Transverse colon (tissue), 4 donors: Measurements from ENCODE around the gene LRRC23. TPM values are rescaled to one million over a fixed set of nuclear protein-coding genes. Genes with fewer than 3 reads are reported as not detected.

Experiments
- DNase-seq: peaks from one replicate; pipeline ENCODE4 v3.0.0-alpha.2; 2019
- H3K27ac ChIP-seq, 4 donors: fragments of 200-600 bp; sonication (generic); 2 replicates each; pipeline ENCODE4 v1.5.1; 2016 to 2018; ENCODE audit warnings: inconsistent platforms in 4 of 4
- H3K27me3 ChIP-seq: fragments of 200-600 bp; sonication (generic); 2 replicates; pipeline ENCODE4 v1.5.1; 2017; ENCODE audit warnings: inconsistent platforms
- H3K36me3 ChIP-seq, 4 donors: fragments of 200-600 bp; sonication (generic); 2 replicates each; pipeline ENCODE4 v1.5.1; 2017 to 2019; ENCODE audit warnings: inconsistent platforms in 4 of 4
- H3K4me1 ChIP-seq, 4 donors: fragments of 200-600 bp; sonication (generic); 2 replicates each; pipeline ENCODE4 v1.5.1; 2017 to 2020; ENCODE audit warnings: inconsistent platforms in 4 of 4
- H3K4me3 ChIP-seq, 4 donors: fragments of 200-600 bp; sonication (generic); 1 replicate in 1 of 4; 2 replicates in 3 of 4; pipeline versions ENCODE4 v1.5.1 to v1.6.1; 2017 to 2019; ENCODE audit warnings: inconsistent platforms in 4 of 4
- H3K9me3 ChIP-seq, 2 donors: fragments of 200-600 bp; sonication (generic); 2 replicates each; pipeline ENCODE4 v1.5.1; 2017 to 2019; ENCODE audit warnings: inconsistent platforms in 2 of 2
- EP300 ChIP-seq: sonication (generic); formaldehyde crosslinking; IDR thresholded peaks from one replicate; pipeline ENCODE4 v1.6.1; 2017; ENCODE audit warnings: antibody characterized with exemption, low read depth
- POLR2A ChIP-seq: fragments of 450-650 bp; IDR thresholded peaks from one replicate; pipeline ENCODE4 v1.6.1; 2016; ENCODE audit warnings: antibody characterized with exemption, mild to moderate bottlenecking, moderate library complexity
- POLR2AphosphoS5 ChIP-seq, 3 donors: sonication (generic); formaldehyde crosslinking; IDR thresholded peaks; one replicate each; pipeline ENCODE4 v1.6.1; 2016; ENCODE audit warnings: antibody characterized with exemption in 3 of 3
- WGBS, 2 donors: methylation state at CpG; one replicate each; pipeline ENCODE4 v1.1.5; 2018; ENCODE audit warnings: low coverage in 1 of 2; 5-methylcytosine and 5-hydroxymethylcytosine counted together
- in situ Hi-C, 4 donors: fragments of 200-750 bp; cut with MboI; loops; one replicate each; pipeline versions ENCODE4 v1.15.0 to v1.15.1; 2017; ENCODE audit warnings: low sequenced_read_pairs in 3 of 4, low pct_ligation_motif_present in 1 of 4, low pct_unique_long_range_greater_than_20kb in 1 of 4
- intact Hi-C: fragments of 100-400 bp; cut with DNase I; formaldehyde crosslinking; loops from one replicate; pipeline ENCODE4 v1.15.1; 2023; ENCODE audit warnings: low total_unique reads
- total RNA-seq, 4 donors: library from RNA; depleted of rRNA; stranded (reverse); fragments of >200 nt; gene quantifications; one replicate each; pipeline ENCODE4 v1.1.0, GENCODE V29; 2016
- TF ChIP-seq, protein P1 (sequence below), 5 experiments: fragments of 200-600 bp in 3 of 5; fragments of 450-650 bp in 2 of 5; sonication (generic) in 3 of 5; IDR thresholded peaks; 1 replicate in 2 of 5; 2 replicates in 3 of 5; pipeline ENCODE4 v1.5.1; 2016 to 2017; ENCODE audit warnings: antibody characterized with exemption in 5 of 5, inconsistent platforms in 3 of 5, mild to moderate bottlenecking in 2 of 5, moderate library complexity in 1 of 5

The LRRC23 gene
- total RNA-seq, 4 donors from 2014 or later: 0.60 to 11.3 (median 5.9) TPM; not detected in 1

DNA sequence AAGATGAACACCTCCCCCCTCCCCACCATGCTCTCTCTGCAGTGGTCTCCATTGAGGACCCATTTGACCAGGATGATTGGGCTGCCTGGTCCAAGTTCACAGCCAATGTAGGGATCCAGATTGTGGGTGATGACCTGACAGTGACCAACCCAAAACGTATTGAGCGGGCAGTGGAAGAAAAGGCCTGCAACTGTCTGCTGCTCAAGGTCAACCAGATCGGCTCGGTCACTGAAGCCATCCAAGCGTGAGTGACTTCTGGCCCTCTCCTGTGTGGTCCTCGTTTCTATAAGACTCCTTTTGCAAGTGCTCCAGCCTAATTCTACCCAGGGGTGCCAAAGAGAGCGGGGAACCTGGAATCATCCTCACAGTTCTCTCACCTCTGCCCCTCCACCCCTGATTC lies 16.9 kb downstream of the LRRC23 start:
- TF ChIP-seq EP300 (no peak), POLR2A (no peak), POLR2AphosphoS5 (IDR thresholded peaks at IDR 0.05) (no peak)
- TF ChIP-seq, protein P1, sequence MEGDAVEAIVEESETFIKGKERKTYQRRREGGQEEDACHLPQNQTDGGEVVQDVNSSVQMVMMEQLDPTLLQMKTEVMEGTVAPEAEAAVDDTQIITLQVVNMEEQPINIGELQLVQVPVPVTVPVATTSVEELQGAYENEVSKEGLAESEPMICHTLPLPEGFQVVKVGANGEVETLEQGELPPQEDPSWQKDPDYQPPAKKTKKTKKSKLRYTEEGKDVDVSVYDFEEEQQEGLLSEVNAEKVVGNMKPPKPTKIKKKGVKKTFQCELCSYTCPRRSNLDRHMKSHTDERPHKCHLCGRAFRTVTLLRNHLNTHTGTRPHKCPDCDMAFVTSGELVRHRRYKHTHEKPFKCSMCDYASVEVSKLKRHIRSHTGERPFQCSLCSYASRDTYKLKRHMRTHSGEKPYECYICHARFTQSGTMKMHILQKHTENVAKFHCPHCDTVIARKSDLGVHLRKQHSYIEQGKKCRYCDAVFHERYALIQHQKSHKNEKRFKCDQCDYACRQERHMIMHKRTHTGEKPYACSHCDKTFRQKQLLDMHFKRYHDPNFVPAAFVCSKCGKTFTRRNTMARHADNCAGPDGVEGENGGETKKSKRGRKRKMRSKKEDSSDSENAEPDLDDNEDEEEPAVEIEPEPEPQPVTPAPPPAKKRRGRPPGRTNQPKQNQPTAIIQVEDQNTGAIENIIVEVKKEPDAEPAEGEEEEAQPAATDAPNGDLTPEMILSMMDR (IDR thresholded peaks at IDR 0.05): no peak
- Histone ChIP-seq H3K36me3 (no peaks in the 10 kb centered on the region), H3K4me1 (peaks cover 11 to 29% (median 25%) of the 10 kb centered on the region in 4 donors), H3K4me3 (no peak overlapping the region), H3K27ac (peak overlapping the region in 1 of 4 donors; percentile 19), H3K27me3 (no peaks in the 10 kb centered on the region), H3K9me3 (no peaks in the 10 kb centered on the region)
- intact Hi-C loops: no loop called here
- DNase-seq: no peak
- in situ Hi-C loops: loop anchor here in 1 of 4 donors (25.0 kb wide), 1 partner anchor 191 kb away; the partner anchor contains the start of gene C1RL
- 90% methylated on average over 7 of the region's 7 CpGs; no CpG with 5 or more reads in 1 of the 2 donors for WGBS, 2 donors

DNA sequence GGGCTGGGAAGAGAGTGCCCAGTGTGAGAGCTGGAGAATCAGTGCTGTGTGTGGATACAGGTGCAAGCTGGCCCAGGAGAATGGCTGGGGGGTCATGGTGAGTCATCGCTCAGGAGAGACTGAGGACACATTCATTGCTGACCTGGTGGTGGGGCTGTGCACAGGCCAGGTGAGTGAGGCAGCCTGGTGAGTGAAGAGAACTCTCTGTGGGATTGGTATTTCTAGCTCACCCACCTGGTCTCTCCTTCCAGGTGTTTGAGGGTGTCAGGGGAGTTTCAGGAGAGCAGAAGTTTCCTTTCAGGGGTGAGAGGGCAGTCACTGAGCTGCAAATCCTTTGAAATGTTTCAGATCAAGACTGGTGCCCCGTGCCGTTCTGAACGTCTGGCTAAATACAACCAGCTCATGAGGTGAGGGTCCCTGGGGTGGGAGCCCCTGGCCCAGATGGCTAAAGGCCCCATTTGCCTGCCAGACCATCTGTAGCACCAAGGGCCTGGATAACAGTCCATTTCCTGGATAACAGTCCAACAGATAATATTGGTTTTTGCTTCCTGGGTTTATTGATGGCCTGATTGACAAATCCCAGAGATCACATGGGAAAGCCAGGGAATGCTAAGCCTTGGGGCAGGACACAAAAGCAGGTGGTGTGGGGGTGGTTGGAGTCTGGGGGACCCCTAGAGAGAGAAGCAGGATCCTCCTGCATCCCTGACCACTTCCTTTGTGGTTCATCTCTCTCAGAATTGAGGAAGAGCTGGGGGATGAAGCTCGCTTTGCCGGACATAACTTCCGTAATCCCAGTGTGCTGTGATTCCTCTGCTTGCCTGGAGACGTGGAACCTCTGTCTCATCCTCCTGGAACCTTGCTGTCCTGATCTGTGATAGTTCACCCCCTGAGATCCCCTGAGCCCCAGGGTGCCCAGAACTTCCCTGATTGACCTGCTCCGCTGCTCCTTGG lies 17.6 kb downstream of the LRRC23 start:
- peaks cover 11 to 36% (median 32%) of the 10 kb centered on the region in 4 donors for H3K4me1 ChIP-seq
- no peak overlapping the region for H3K4me3 ChIP-seq
- TF ChIP-seq EP300 (no peak), POLR2AphosphoS5 (IDR thresholded peaks at IDR 0.05) (no peak)
- DNase-seq: peak; percentile 41
- in situ Hi-C loops (loop anchor here in 1 of 4 donors (25.0 kb wide), 1 partner anchor 190 kb away; the partner anchor contains the start of gene C1RL), intact Hi-C loops (no loop called here)
- 73 to 83% methylated on average over 1 to 9 of the region's 9 CpGs for WGBS, 2 donors
- H3K9me3 ChIP-seq: no peaks in the 10 kb centered on the region
- peak overlapping the region in 2 of 4 donors; percentile 14 to 19 for H3K27ac ChIP-seq
- H3K36me3 ChIP-seq: no peaks in the 10 kb centered on the region
- no peaks in the 10 kb centered on the region for H3K27me3 ChIP-seq

DNA sequence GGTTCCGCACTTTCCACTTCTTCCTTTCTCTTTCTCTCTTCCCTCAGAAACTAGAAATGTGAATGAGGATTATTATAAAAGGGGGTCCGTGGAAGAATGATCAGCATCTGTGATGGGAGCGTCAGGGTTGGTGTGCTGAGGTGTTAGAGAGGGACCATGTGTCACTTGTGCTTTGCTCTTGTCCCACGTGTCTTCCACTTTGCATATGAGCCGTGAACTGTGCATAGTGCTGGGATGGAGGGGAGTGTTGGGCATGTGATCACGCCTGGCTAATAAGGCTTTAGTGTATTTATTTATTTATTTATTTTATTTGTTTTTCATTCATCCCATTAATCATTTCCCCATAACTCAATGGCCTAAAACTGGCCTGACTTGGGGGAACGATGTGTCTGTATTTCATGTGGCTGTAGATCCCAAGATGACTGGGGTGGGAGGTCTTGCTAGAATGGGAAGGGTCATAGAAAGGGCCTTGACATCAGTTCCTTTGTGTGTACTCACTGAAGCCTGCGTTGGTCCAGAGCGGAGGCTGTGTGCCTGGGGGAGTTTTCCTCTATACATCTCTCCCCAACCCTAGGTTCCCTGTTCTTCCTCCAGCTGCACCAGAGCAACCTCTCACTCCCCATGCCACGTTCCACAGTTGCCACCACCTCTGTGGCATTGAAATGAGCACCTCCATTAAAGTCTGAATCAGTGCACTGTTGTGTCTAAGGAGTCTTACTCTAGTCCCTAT lies 18.5 kb downstream of the LRRC23 start:
- intact Hi-C loops: no loop called here
- DNase-seq: no peak
- H3K27ac ChIP-seq: peak overlapping the region in 2 of 4 donors; percentile 97 to 99

DNA sequence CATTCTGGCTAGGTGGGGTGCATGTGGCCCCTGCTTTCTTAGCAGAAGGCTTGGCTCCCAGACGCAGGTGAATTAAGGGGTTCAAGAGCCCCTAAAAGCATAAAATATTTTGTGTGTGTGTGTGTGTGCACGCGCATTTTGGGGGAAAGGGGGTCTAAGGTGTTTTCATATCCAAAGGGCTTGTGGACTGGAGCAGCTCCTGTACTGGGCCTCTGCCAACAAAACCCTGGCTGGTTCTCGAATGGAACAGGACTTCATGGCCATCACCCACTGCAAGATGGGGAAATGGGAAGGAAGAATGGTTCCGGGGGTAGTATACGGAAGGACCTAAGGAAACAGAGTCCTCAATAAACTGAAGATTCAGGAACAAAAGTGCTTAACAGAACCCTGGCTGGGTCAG lies 19.2 kb downstream of the LRRC23 start:
- Histone ChIP-seq H3K27me3 (no peaks in the 10 kb centered on the region), H3K4me3 (no peak overlapping the region), H3K36me3 (no peaks in the 10 kb centered on the region), H3K4me1 (peaks cover 11 to 38% (median 33%) of the 10 kb centered on the region in 4 donors), H3K27ac (peak overlapping the region; percentile 96 to 99 (median 98)), H3K9me3 (no peaks in the 10 kb centered on the region)
- no peak for DNase-seq
- in situ Hi-C loops (loop anchor here in 1 of 4 donors (25.0 kb wide), 1 partner anchor 188 kb away; the partner anchor contains the start of gene C1RL), intact Hi-C loops (loop anchor here (2.0 kb wide), 1 partner anchor 41 kb away; no protein-coding TSS in a partner anchor)
- WGBS, 2 donors: 53% methylated on average over 6 of the region's 6 CpGs; no CpG with 5 or more reads in 1 of the 2 donors
- TF ChIP-seq POLR2AphosphoS5 (IDR thresholded peaks at IDR 0.05) (no peak), POLR2A (no peak), EP300 (no peak)
- TF ChIP-seq, protein P1 (IDR thresholded peaks at IDR 0.05): no peak

More for the DNA sequence above, 18.5 kb downstream of the LRRC23 start:
- in situ Hi-C loops: loop anchor here in 1 of 4 donors (25.0 kb wide), 1 partner anchor 189 kb away; the partner anchor contains the start of gene C1RL
- TF ChIP-seq, protein P1 (IDR thresholded peaks at IDR 0.05): no peak
- TF ChIP-seq POLR2AphosphoS5 (IDR thresholded peaks at IDR 0.05): no peak
- TF ChIP-seq POLR2A: no peak
- Histone ChIP-seq H3K9me3 (no peaks in the 10 kb centered on the region), H3K4me1 (peaks cover 11 to 37% (median 32%) of the 10 kb centered on the region in 4 donors), H3K27me3 (no peaks in the 10 kb centered on the region), H3K4me3 (no peak overlapping the region), H3K36me3 (no peaks in the 10 kb centered on the region)
- WGBS, 2 donors: 70 to 73% methylated on average over 8 to 10 of the region's 10 CpGs
